GM23338 (cell line): ENCODE data around the gene TRIM49D1. TPM values are rescaled to one million over a fixed set of nuclear protein-coding genes. Genes with fewer than 3 reads are reported as not detected.
"Not testable (repeated sequence)": the region's sequence is repeated elsewhere in the genome, so short reads cannot be mapped to it uniquely, and the experiment has no call there.

Experiments
- ATAC-seq: fragments of 200-7000 bp; cut with Tn5 transposase; 3 replicates; pipeline ENCODE4 v1.9.1; 2020
- DNase-seq: peaks from one replicate; pipeline ENCODE4 v3.0.0-alpha.2; 2015; ENCODE audit warnings: low spot score
- H2AFZ ChIP-seq: fragments of 200-600 bp; sonication (generic); 2 replicates; pipeline ENCODE4 v1.8.0; 2016; ENCODE audit warnings: antibody characterized with exemption, mild to moderate bottlenecking, moderate library complexity
- H3F3A ChIP-seq: fragments of 200-600 bp; sonication (generic); replicated peaks from 2 replicates; pipeline ENCODE4 v1.8.0; 2017; ENCODE audit warnings: antibody characterized with exemption, mixed run types, low read depth
- H3K27ac ChIP-seq: fragments of 200-600 bp; sonication (generic); 2 replicates; pipeline ENCODE4 v1.6.1; 2016; ENCODE audit warnings: low read depth
- H3K27me3 ChIP-seq: fragments of 200-600 bp; sonication (generic); 2 replicates; pipeline ENCODE4 v1.8.0; 2016; ENCODE audit warnings: mild to moderate bottlenecking, mixed run types, moderate library complexity; ENCODE audit not compliant: insufficient read depth
- H3K36me3 ChIP-seq: fragments of 200-600 bp; sonication (generic); 2 replicates; pipeline ENCODE4 v1.8.0; 2016; ENCODE audit warnings: mild to moderate bottlenecking; ENCODE audit not compliant: insufficient read depth
- H3K4me1 ChIP-seq: fragments of 200-600 bp; sonication (generic); 2 replicates; pipeline ENCODE4 v1.8.0; 2016; ENCODE audit warnings: mild to moderate bottlenecking, moderate library complexity; ENCODE audit not compliant: insufficient read depth
- H3K4me2 ChIP-seq: fragments of 200-600 bp; sonication (generic); 2 replicates; pipeline ENCODE4 v1.7.1; 2017; ENCODE audit warnings: mixed run types
- H3K4me3 ChIP-seq: fragments of 200-600 bp; sonication (generic); 2 replicates; pipeline ENCODE4 v1.6.1; 2016; ENCODE audit warnings: mixed run types
- H3K79me2 ChIP-seq: fragments of 200-600 bp; sonication (generic); replicated peaks from 2 replicates; pipeline ENCODE4 v1.8.0; 2017; ENCODE audit warnings: mild to moderate bottlenecking; ENCODE audit not compliant: insufficient read depth
- H3K9me2 ChIP-seq: fragments of 200-600 bp; sonication (generic); 2 replicates; pipeline ENCODE4 v1.8.0; 2017; ENCODE audit not compliant: insufficient read depth
- H4K20me1 ChIP-seq: fragments of 200-600 bp; sonication (generic); replicated peaks from 2 replicates; pipeline ENCODE4 v1.8.0; 2017; ENCODE audit warnings: mild to moderate bottlenecking; ENCODE audit not compliant: insufficient read depth
- H3K27ac Mint-ChIP-seq: 2 replicates; pipeline ENCODE4 v1.8.0; 2020; ENCODE audit warnings: inconsistent platforms, mild to moderate bottlenecking, moderate library complexity, mixed read lengths
- H3K27me3 Mint-ChIP-seq: 3 replicates; pipeline ENCODE4 v1.8.0; 2022; ENCODE audit warnings: low read depth, mild to moderate bottlenecking, moderate library complexity, mixed read lengths, inconsistent platforms; ENCODE audit not compliant: insufficient read depth, poor library complexity
- H3K36me3 Mint-ChIP-seq: 3 replicates; pipeline ENCODE4 v1.8.0; 2021; ENCODE audit warnings: low read depth, mild to moderate bottlenecking, inconsistent platforms, moderate library complexity, mixed read lengths
- H3K4me1 Mint-ChIP-seq: 3 replicates; pipeline ENCODE4 v1.8.0; 2020; ENCODE audit warnings: mild to moderate bottlenecking, inconsistent platforms, mixed read lengths
- H3K4me3 Mint-ChIP-seq: 3 replicates; pipeline ENCODE4 v1.8.0; 2021; ENCODE audit warnings: moderate library complexity, mild to moderate bottlenecking, inconsistent platforms, mixed read lengths
- H3K9me3 Mint-ChIP-seq: 3 replicates; pipeline ENCODE4 v1.8.0; 2020; ENCODE audit warnings: moderate library complexity, mild to moderate bottlenecking, inconsistent platforms, mixed read lengths
- ETS1 ChIP-seq: IDR thresholded peaks from 2 replicates; pipeline ENCODE4 v1.6.1; 2016; ENCODE audit warnings: antibody characterized with exemption
- JUNB ChIP-seq: IDR thresholded peaks from one replicate; pipeline ENCODE4 v1.6.1; 2016; ENCODE audit warnings: antibody characterized with exemption; ENCODE audit not compliant: unreplicated experiment
- NANOG ChIP-seq: IDR thresholded peaks from 2 replicates; pipeline ENCODE4 v1.6.1; 2016; ENCODE audit warnings: antibody characterized with exemption, borderline replicate concordance
- POLR2AphosphoS5 ChIP-seq: IDR thresholded peaks from 2 replicates; pipeline ENCODE4 v1.6.1; 2016; ENCODE audit warnings: antibody characterized with exemption, low read depth
- STAT1 ChIP-seq: IDR thresholded peaks from one replicate; pipeline ENCODE4 v1.6.1; 2016; ENCODE audit warnings: antibody characterized with exemption; ENCODE audit not compliant: unreplicated experiment
- ZNF114 ChIP-seq: fragments of 250-450 bp; sonication (Bioruptor Pico); IDR thresholded peaks from 2 replicates; pipeline ENCODE4 v1.5.0; 2020; ENCODE audit warnings: mild to moderate bottlenecking, moderate library complexity
- ZNF331 ChIP-seq: fragments of 250-450 bp; sonication (Bioruptor Pico); IDR thresholded peaks from 2 replicates; pipeline ENCODE4 v1.5.0; 2020; ENCODE audit warnings: low read depth, mild to moderate bottlenecking, moderate library complexity
- long read RNA-seq: library from polyadenylated mRNA; unstranded; transcript quantifications from one replicate; pipeline ENCODE4 v2.0.0, GENCODE V29; 2020; ENCODE audit not compliant: unreplicated experiment
- polyA plus RNA-seq: library from polyadenylated mRNA; unstranded; fragments of >200 nt; fragmentation: Nextera tagmentation; extraction: Ambion mirVana; gene quantifications from 2 replicates; pipeline ENCODE4 v1.2.1, GENCODE V29; 2016
- total RNA-seq: library from RNA; depleted of rRNA; stranded (reverse); fragments of >200 nt; shearing (Covaris generic); gene quantifications from 2 replicates; pipeline ENCODE4 v1.2.3, GENCODE V29; 2014; rRNA removed

Gene TRIM49D1
- total RNA-seq (0.10 TPM in 1 of 2 replicates, not detected in the other), polyA plus RNA-seq (0.16 TPM in 1 of 2 replicates, not detected in the other)
- long read RNA-seq = 0 reads

- no peaks in the 10 kb centered on the region for H3K9me2 ChIP-seq
- TF ChIP-seq POLR2AphosphoS5 = no peak
- no peak for TF ChIP-seq JUNB
- no peak for TF ChIP-seq STAT1
- no peak for TF ChIP-seq ETS1
- TF ChIP-seq ZNF114 (CRISPR knock-in tag) = no peak
- TF ChIP-seq NANOG = no peak
- no peak for TF ChIP-seq ZNF331 (CRISPR knock-in tag)
These were observed at the start of gene TRIM49D1 for GRCh38 chr11:89922195-89922660. TRIM49D1 (minus strand) TSS chr11:89922245; CDS start chr11:89917710, 4,535 bp downstream.

GRCh38 chr11:89965737-89966136, 43.7 kb upstream of the TRIM49D1 start, which contains the start of gene TRIM64:
TRIM64 (plus strand) TSS chr11:89966037; CDS start chr11:89968504, 2,467 bp downstream.
- not testable (repeated sequence) for H3K79me2 ChIP-seq, H2AFZ ChIP-seq, H3K27ac ChIP-seq, H3K27ac Mint-ChIP-seq, H3K9me2 ChIP-seq, H3K9me3 Mint-ChIP-seq, H3F3A ChIP-seq, H3K4me1 ChIP-seq, H3K4me1 Mint-ChIP-seq, H3K36me3 Mint-ChIP-seq, H3K27me3 Mint-ChIP-seq, H3K4me3 ChIP-seq, H3K4me3 Mint-ChIP-seq, H3K27me3 ChIP-seq, DNase-seq, H4K20me1 ChIP-seq, ATAC-seq, H3K4me2 ChIP-seq, H3K36me3 ChIP-seq

More at GRCh38 chr11:89922195-89922660, at the start of gene TRIM49D1:
- no peaks in the 10 kb centered on the region for H3K79me2 ChIP-seq
- no peaks in the 10 kb centered on the region for H3F3A ChIP-seq
- Mint-ChIP-seq H3K36me3 (no peaks in the 10 kb centered on the region), H3K4me1 (peaks cover 2% of the 10 kb centered on the region; the same call in 1 of the 3 replicates), H3K9me3 (no peaks in the 10 kb centered on the region), H3K27me3 (no peaks in the 10 kb centered on the region), H3K27ac (no peak within 1 kb of the TSS), H3K4me3 (no peak within 1 kb of the TSS)
- H3K36me3 ChIP-seq = no peaks in the 10 kb centered on the region
- no peak within 1 kb of the TSS for H3K4me3 ChIP-seq
- no peaks in the 10 kb centered on the region for H4K20me1 ChIP-seq
- no peak within 1 kb of the TSS for H3K4me2 ChIP-seq
- ATAC-seq = no peak
- H3K27me3 ChIP-seq = no peaks in the 10 kb centered on the region
- no peak within 1 kb of the TSS for H3K27ac ChIP-seq
- DNase-seq = no peak
- H3K4me1 ChIP-seq = no peaks in the 10 kb centered on the region
- H2AFZ ChIP-seq = no peak within 1 kb of the TSS

GRCh38 chr11:89960833-89961232, 38.8 kb upstream of the TRIM49D1 start:
- H3K36me3 Mint-ChIP-seq, DNase-seq, H3K79me2 ChIP-seq, H3K27me3 ChIP-seq, H3K4me2 ChIP-seq, H4K20me1 ChIP-seq, H3K27ac Mint-ChIP-seq, H3F3A ChIP-seq, H2AFZ ChIP-seq, H3K36me3 ChIP-seq, H3K27me3 Mint-ChIP-seq, H3K4me1 ChIP-seq, H3K27ac ChIP-seq, H3K4me3 ChIP-seq, H3K9me3 Mint-ChIP-seq, H3K9me2 ChIP-seq, H3K4me1 Mint-ChIP-seq, H3K4me3 Mint-ChIP-seq, ATAC-seq: not testable (repeated sequence)

GRCh38 chr11:89923764-89924163, 1.7 kb upstream of the TRIM49D1 start, which contains the start of gene TRIM49D2:
TRIM49D2 (plus strand) TSS chr11:89924064; CDS start chr11:89926762, 2,698 bp downstream.
- not testable (repeated sequence) for H3K27ac Mint-ChIP-seq, H3K27me3 Mint-ChIP-seq, H3F3A ChIP-seq, H4K20me1 ChIP-seq, H3K4me2 ChIP-seq, H3K27me3 ChIP-seq, H3K4me1 Mint-ChIP-seq, H3K9me2 ChIP-seq, H3K36me3 Mint-ChIP-seq, H3K27ac ChIP-seq, H3K4me3 ChIP-seq, ATAC-seq, H2AFZ ChIP-seq, H3K36me3 ChIP-seq, H3K4me1 ChIP-seq, H3K79me2 ChIP-seq, H3K9me3 Mint-ChIP-seq, DNase-seq, H3K4me3 Mint-ChIP-seq

- H3K4me1 ChIP-seq, ATAC-seq, H3K4me3 ChIP-seq, H3K27me3 Mint-ChIP-seq, H3K79me2 ChIP-seq, H3K36me3 Mint-ChIP-seq, H3K27me3 ChIP-seq, H4K20me1 ChIP-seq, H3K27ac ChIP-seq, DNase-seq, H3K4me2 ChIP-seq, H3K9me3 Mint-ChIP-seq, H3K4me1 Mint-ChIP-seq, H2AFZ ChIP-seq, H3K27ac Mint-ChIP-seq, H3K9me2 ChIP-seq, H3K36me3 ChIP-seq, H3K4me3 Mint-ChIP-seq, H3F3A ChIP-seq: not testable (repeated sequence)
These were observed 21.2 kb downstream of the TRIM49D1 start for GRCh38 chr11:89900809-89901208.
